ENCODE data around the gene MEOX1.
"Not testable (repeated sequence)": the region's sequence is repeated elsewhere in the genome, so short reads cannot be mapped to it uniquely, and the experiment has no call there.

Gene MEOX1

DNA sequence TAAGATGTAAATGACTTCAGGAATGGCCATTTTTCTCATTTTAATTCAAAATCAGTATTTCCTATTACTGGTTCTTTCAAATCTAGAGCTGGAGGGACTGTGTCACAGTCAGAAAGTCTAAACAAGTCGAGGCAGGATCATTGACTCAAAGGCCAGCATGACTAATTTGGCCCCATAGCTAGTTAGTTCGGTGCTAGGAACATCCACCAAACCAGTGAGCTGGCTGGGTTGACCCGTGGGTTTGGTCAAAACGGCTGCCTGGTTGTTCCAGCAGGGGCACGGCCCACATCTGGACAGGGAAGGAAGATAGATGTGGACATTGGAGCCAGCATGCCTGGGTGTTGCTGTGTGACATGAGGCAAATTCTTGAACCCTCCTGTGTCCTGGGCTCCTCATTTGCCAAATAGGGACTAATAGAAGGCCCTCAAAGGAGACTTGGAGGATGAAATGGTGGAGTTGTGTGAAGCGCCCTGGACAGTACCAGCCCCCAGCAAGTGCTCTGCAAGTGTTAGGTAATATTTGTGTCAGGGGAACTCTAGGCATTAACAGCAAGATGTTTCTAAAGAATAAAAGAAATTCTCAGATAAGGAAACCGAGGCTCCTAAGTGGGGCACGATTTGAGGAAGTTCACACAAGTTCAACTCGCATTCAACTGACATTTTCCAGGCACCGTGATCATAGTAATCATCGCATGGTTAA is 46.2 kb downstream of the MEOX1 start:
- DNase-seq: no peak

DNA sequence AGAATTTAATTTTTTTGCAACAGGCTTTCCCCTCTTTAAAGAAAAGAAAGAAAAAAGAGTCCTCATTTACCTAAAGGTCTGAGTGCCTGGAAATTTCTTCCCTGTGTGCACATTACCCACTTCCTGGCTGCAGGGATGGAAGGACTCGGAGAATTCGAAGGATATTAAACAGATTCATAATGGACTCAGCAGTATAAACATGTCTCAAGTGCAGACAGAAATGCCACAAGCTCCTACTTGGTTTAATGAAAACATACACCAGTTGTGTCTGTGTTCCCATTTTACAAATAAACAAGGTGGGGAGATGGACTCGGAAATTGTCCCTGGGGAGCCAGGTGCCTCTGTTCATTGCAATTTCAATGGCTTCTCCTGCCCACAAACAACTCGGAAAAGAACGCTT is 47.2 kb downstream of the MEOX1 start:
- DNase-seq: no peak

GRCh38 chr17:43613917-43614316 is 47.8 kb downstream of the MEOX1 start:
- no peak for DNase-seq

- DNase-seq: no peak
Measured at GRCh38 chr17:43612515-43612914, 49.2 kb downstream of the MEOX1 start.

DNA sequence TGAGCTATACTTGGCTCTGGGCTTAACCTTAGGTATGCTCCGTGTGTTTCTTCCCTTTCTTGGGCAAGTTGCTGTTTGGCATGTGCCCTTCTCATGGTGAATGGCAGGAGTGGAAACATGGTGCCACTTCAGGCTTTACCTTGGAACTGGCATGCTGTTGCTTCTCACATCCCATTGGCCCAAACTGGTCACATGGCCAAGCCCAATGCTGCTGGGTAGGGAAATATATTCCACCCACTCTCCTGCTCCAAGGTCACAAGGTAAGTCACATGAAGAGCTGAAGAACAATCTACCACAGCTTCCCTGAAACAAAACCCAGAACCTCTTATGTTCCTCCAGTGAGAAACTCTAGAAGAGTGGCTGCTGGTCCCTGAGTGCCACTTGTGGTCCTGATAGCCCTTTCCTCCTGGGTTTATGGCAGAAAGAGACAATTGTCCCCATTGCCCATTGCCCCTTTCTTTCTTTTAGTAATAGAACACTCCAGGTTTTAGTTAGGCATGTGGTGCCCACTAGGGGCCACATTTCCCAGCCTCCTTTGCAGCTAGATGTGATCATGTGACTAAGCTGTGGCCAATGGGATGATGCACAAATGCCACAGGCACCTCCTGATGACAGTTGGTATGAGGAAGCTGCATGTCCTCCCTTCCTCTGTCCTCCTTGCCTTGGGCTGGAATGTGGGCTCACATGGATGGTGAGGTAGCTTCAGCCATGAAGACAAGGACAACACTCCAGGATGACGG is 50.3 kb downstream of the MEOX1 start:
- DNase-seq: no peak

- no peak for DNase-seq
Measured at GRCh38 chr17:43609613-43610385, 51.9 kb downstream of the MEOX1 start.

GRCh38 chr17:43608313-43608712 is 53.4 kb downstream of the MEOX1 start:
- DNase-seq: peak; percentile 36

- no peak for DNase-seq
Measured at GRCh38 chr17:43604549-43604948, 57.2 kb downstream of the MEOX1 start.

GRCh38 chr17:43603321-43603720 is 58.4 kb downstream of the MEOX1 start:
- no peak for DNase-seq

DNA sequence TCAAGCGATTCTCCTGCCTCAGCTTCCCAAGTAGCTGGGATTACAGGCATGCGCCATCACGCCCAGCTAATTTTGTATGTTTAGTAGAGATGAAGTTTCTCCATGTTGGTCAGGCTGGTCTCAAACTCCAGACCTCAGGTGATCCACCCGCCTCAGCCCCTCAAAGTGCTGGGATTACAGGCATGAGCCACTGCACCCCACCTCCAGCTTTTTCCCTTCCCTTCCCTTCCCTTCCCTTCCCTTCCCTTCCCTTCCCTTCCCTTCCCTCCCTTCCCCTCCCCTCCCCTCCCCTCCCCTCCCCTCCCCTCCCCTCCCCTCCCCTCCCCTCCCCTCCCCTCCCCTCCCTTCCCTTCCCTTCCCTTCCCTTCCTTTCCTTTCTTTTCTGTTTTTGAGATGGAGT is 59.2 kb downstream of the MEOX1 start:
- DNase-seq: not testable (repeated sequence)

DNA sequence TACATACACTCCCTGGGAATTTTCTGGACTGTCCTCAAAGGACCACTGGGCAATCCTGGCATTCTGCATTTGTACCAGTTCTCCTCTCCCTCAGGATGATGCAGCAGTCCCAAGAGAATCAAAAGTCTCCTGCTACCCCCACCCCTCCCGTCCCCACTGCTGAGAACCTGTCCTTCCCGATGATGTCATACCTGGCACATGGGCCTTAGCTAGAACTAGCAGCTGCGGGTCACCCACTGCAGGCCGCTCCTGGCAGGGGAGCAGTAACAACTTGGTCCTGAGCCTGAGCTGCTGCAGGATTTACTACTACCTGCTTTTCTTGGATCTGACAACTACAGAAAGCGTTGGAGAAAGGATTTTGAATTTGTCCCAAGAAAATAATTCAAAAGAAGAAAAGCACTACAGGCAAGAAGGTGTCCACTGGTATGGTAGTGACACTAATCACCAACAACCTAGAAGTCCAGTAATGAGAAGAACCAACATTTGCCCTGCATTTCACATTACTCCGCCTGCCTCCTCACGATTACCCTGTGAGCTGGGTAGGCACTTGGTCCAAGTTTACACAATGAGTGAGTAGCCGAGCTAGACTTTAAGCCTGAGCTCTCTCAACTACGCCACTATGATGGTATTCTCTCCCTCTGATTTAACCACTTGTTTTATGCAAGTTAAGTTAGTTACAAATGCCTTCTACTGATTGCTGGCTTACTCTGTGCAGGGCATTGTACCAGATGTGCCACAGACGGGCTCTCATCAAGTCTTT is 60.3 kb downstream of the MEOX1 start:
- no peak for DNase-seq

DNA sequence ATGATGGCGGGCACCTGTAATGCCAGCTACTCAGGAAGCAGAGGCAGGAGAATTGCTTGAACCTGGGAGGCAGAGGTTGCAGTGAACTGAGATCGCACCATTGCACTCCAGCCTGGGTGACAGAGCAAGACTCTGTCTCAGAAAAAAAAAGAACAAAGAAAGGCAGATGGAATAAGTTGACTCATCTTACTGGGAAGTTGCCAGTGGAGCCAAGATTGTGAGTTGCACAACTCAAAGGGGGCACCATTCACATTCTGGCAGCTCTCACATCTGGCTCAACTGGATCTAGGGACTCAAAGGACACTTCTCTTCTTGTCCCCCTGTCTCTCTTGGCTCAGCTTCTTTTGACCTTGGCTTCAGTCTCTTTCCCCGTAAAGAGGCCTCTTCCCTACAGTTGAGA is 61.9 kb downstream of the MEOX1 start:
- no peak for DNase-seq

DNA sequence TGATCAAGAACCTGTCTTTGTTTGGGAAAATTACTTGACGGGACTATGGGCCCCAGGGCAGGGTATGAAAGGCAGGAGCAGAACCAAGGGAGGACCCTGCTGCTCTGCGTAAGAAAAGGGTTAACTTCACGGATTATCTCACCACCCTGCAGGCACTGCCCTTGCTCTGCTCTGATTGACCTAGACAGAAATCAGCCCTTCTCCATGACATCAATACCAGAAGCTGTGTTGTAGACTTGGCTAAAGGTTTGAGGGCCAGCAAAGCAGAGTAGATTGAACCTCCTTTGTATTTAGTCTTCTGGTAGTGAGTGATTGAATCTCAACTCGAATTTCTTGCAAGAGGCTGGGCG is 62.7 kb downstream of the MEOX1 start:
- no peak for DNase-seq

- no peak for DNase-seq
Measured at GRCh38 chr17:43598357-43599045, 63.2 kb downstream of the MEOX1 start.

GRCh38 chr17:43597624-43598356 is 63.9 kb downstream of the MEOX1 start:
- DNase-seq: no peak

DNA sequence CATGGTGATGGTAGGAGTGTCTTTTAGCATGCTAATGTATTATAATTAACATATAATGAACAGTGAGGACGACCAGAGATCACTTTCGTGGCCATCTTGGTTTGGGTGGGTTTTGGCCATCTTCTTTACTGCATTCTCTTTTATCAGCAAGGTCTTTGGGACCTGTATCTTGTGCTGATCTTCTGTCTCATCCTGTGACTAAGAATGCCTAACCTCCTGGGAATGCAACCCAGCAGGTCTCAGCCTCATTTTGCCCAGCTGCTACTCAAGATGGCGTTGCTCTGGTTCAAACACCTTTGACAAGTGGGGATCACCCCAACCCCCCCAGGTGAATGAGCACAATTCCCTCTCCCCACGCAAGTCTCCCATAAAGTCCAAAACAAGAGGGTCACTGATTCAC is 66.3 kb downstream of the MEOX1 start:
- DNase-seq: no peak

DNA sequence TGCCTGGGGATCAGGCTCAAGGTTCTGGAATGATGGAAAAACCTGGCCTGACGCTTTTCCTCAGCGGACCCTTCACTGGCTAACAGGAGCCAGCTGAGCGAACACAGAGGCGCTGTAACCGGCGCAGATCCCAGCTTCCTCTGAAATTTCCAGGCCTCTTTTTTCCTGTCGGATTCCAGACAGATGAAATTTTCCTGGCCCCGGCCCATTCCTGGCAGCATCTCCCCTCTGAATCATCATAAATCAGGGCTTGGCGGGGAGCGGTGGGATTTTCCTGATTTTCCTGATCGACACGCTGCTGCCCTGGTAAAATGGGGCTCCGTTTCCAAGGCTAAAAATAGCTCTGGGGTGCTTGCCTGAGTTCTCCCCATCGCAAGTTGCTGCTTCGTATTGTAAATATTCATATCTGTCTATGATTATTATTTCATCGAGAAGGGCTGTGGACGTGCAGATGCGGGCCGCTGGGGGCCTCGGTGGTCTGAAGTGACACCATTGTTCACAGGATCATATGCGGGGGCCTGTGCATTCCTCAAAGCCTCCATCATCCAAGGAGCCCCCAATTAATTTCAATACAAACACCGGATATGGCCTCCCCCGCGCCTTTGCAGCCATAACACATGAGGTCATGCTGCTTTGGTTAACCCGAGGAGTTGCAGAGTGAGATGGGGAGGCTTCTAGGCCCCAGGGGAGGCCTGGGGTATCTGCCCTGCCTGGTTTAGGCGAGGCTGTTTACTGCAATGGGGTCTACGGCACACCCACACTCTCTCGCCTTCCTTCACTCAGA is 69.8 kb downstream of the MEOX1 start:
- DNase-seq: no peak

GRCh38 chr17:43591001-43591400 is 70.7 kb downstream of the MEOX1 start:
- no peak for DNase-seq
